ENCODE measurements around the gene ST6GALNAC2. TPM values are rescaled to one million over a fixed set of nuclear protein-coding genes. Genes with fewer than 3 reads are reported as not detected.

ST6GALNAC2 gene
- total RNA-seq, 4 donors from 2014 or later: 1.4 to 4.4 (median 1.6) TPM; not detected in 1

DNA sequence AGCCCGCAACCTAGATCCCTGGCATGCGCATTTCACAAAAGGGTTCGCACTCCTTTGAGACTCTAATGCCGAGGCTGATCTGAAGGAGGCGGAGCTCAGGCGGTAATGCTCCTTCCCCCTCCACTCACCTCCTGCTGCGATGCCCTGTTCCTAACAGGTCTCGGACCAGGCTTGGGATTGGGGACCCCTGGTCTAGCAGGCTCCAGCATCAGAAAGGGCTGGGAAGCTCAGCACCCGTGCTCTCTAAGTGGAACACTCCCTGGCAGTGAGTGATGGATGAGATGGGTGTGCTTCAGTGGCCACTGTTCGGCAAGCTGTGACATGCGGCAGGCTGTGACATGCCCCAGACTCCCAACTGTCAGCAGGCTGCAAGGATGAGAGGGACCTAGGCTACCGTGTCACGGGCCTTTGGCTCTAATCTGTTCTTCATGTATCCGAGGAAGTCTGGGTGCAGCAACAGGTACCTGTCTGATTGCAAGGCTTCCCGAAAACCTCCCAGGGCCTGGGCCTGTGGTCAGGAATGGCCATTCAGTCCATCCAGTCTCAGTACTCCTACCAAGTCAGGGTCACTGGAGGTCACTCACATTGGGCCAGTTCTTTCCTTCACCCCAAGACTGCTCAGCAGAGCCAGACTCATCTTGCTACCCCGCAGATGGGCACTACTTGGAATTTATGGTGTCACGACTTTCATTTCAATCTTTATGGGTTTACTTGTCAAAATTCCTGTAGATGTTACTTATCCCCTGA lies 1.3 kb upstream of the ST6GALNAC2 start:
- H3K4me3 ChIP-seq: no peak overlapping the region
- no peak for DNase-seq
- peaks cover 3 to 20% (median 18%) of the 10 kb centered on the region in 4 donors for H3K4me1 ChIP-seq
- intact Hi-C loops (cut with DNase I; ENCODE audit: low total_unique reads): no loop called here
- H3K27me3 ChIP-seq: peaks cover 55% of the 10 kb centered on the region
- H3K36me3 ChIP-seq: no peaks in the 10 kb centered on the region
- H3K9me3 ChIP-seq: no peaks in the 10 kb centered on the region
- 44 to 60% methylated on average over 1 to 11 of the region's 17 CpGs for WGBS, 2 donors (ENCODE audit: low coverage in 1 of 2)
- H3K27ac ChIP-seq: no peak overlapping the region
- in situ Hi-C loops (cut with MboI; ENCODE audit: low pct_ligation_motif_present in 1 of 4, low pct_unique_long_range_greater_than_20kb in 1 of 4, low sequenced_read_pairs in 3 of 4): no loop called here
- no peak for TF ChIP-seq EP300 (IDR thresholded peaks at IDR 0.05; ENCODE audit: low read depth)
- no peak for TF ChIP-seq POLR2AphosphoS5 (IDR thresholded peaks at IDR 0.05)
- TF ChIP-seq, protein P1, sequence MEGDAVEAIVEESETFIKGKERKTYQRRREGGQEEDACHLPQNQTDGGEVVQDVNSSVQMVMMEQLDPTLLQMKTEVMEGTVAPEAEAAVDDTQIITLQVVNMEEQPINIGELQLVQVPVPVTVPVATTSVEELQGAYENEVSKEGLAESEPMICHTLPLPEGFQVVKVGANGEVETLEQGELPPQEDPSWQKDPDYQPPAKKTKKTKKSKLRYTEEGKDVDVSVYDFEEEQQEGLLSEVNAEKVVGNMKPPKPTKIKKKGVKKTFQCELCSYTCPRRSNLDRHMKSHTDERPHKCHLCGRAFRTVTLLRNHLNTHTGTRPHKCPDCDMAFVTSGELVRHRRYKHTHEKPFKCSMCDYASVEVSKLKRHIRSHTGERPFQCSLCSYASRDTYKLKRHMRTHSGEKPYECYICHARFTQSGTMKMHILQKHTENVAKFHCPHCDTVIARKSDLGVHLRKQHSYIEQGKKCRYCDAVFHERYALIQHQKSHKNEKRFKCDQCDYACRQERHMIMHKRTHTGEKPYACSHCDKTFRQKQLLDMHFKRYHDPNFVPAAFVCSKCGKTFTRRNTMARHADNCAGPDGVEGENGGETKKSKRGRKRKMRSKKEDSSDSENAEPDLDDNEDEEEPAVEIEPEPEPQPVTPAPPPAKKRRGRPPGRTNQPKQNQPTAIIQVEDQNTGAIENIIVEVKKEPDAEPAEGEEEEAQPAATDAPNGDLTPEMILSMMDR (IDR thresholded peaks at IDR 0.05): no peak
- no peak for TF ChIP-seq POLR2A (IDR thresholded peaks at IDR 0.05)

DNA sequence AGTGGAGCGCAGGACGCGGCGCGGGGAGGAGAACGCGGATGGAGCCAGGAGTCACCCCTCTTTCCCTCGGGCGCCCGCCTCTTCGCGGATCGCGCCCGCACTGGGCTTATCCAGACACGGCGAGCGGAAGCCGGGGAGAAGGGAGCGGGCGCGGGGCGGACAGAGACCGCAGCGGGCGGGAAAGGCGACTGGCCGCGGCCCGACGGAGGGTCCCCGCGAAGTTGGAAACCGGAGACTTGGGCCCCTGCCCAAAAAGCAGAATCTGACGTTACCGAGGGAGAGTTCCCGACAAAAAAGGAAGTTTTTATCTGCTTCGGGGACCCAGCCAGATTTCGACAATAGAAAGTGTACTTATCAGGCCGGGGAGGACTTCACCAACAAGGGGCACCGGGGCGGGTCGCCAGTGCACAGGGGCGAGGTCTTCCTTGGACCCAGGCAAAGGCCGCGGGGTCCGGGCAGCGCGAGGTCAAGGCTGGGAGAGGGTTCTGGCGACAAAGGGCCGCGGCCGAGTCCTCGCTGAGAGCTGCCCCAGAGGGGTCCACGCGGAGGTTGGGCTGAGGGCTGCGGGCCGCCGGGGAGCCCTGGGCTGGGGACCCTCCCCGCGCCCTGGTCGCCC lies 519 bp downstream of the ST6GALNAC2 start:
- no peaks in the 10 kb centered on the region for H3K36me3 ChIP-seq
- peaks cover 3 to 20% (median 18%) of the 10 kb centered on the region in 4 donors for H3K4me1 ChIP-seq
- H3K27ac ChIP-seq: peak overlapping the region; percentile 30 to 71 (median 58)
- TF ChIP-seq EP300 (IDR thresholded peaks at IDR 0.05; ENCODE audit: low read depth) (no peak), POLR2AphosphoS5 (IDR thresholded peaks at IDR 0.05) (no peak), POLR2A (IDR thresholded peaks at IDR 0.05) (no peak)
- TF ChIP-seq, protein P1 (IDR thresholded peaks at IDR 0.05): no peak
- H3K9me3 ChIP-seq: no peaks in the 10 kb centered on the region
- intact Hi-C loops (cut with DNase I; ENCODE audit: low total_unique reads) (no loop called here), in situ Hi-C loops (cut with MboI; ENCODE audit: low pct_ligation_motif_present in 1 of 4, low pct_unique_long_range_greater_than_20kb in 1 of 4, low sequenced_read_pairs in 3 of 4) (no loop called here)
- WGBS, 2 donors (ENCODE audit: low coverage in 1 of 2): 1% methylated on average over 46 of the region's 62 CpGs; no CpG with 5 or more reads in 1 of the 2 donors
- H3K27me3 ChIP-seq: peaks cover 55% of the 10 kb centered on the region
- DNase-seq: peak; percentile 43
- peak overlapping the region; percentile 47 to 67 (median 59) for H3K4me3 ChIP-seq

DNA sequence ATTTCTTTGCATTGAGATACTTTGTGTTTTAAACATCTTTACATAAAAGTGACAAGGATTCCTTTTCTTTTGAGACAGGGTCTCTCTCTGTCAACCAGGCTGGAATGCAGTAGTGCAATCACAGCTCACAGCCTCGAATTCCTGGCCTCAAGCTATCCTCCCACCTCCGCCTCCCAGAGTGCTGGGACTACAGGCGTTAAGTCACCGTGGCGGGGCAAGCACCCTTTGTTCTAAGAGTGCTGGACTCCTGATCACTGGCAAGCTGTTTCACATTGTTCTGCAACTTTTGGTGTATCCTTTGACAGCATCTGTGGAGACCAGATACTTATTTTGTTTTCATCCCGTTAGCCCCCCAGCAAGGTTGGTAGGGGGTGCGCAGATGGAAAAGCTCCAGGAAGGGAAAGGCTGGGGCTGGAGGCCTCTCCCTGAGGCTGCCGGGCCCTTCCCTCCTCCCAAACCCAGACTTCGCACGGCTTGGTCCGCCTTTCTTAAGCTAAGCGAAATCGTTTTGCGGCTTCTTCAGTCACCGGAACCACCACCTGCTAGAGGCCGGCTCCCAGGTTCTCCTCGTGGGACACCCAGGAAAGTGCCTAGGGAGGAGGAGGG lies 1.1 kb downstream of the ST6GALNAC2 start:
- H3K27ac ChIP-seq: peak overlapping the region; percentile 30 to 71 (median 58)
- DNase-seq: no peak

More for the DNA sequence above, 1.1 kb downstream of the ST6GALNAC2 start:
- no peaks in the 10 kb centered on the region for H3K9me3 ChIP-seq
- peak overlapping the region in 3 of 4 donors; percentile 47 to 62 (median 56) for H3K4me3 ChIP-seq
- intact Hi-C loops (cut with DNase I; ENCODE audit: low total_unique reads): loop anchor here (5.0 kb wide), 1 partner anchor 1168 kb away; no protein-coding TSS in a partner anchor
- no peak for TF ChIP-seq POLR2A (IDR thresholded peaks at IDR 0.05)
- TF ChIP-seq EP300 (IDR thresholded peaks at IDR 0.05; ENCODE audit: low read depth): no peak
- TF ChIP-seq, protein P1 (IDR thresholded peaks at IDR 0.05): no peak
- TF ChIP-seq POLR2AphosphoS5 (IDR thresholded peaks at IDR 0.05): no peak
- peaks cover 3 to 20% (median 18%) of the 10 kb centered on the region in 4 donors for H3K4me1 ChIP-seq
- in situ Hi-C loops (cut with MboI; ENCODE audit: low pct_ligation_motif_present in 1 of 4, low pct_unique_long_range_greater_than_20kb in 1 of 4, low sequenced_read_pairs in 3 of 4): no loop called here
- H3K27me3 ChIP-seq: peaks cover 55% of the 10 kb centered on the region
- 22% methylated on average over 17 of the region's 17 CpGs; no CpG with 5 or more reads in 1 of the 2 donors for WGBS, 2 donors (ENCODE audit: low coverage in 1 of 2)
- H3K36me3 ChIP-seq: no peaks in the 10 kb centered on the region
